ENCODE data around the gene ZDHHC3.
A peak's percentile ranks its signal among the peaks of the same experiment; 100 is the strongest.

ZDHHC3 gene

GRCh38 chr3:44976002-44976815 lies at the start of gene ZDHHC3, which contains the start of gene EXOSC7:
ZDHHC3 (minus strand) TSS chr3:44976174; CDS start chr3:44959436, 16,738 bp downstream.
EXOSC7 (plus strand) TSS chr3:44976244; CDS start chr3:44976278, 34 bp downstream.
- ATAC-seq (peak; percentile 88), DNase-seq (peak; percentile 89)

GRCh38 chr3:45024542-45025255 lies 48.7 kb upstream of the ZDHHC3 start:
- DNase-seq (no peak), ATAC-seq (no peak)

- ATAC-seq (no peak), DNase-seq (no peak)
Measured at GRCh38 chr3:45023675-45024074, 47.7 kb upstream of the ZDHHC3 start.

GRCh38 chr3:45021524-45022297 lies 45.7 kb upstream of the ZDHHC3 start:
- no peak for ATAC-seq

GRCh38 chr3:45020534-45020933 lies 44.6 kb upstream of the ZDHHC3 start:
- ATAC-seq (no peak), DNase-seq (no peak)

More at GRCh38 chr3:45021524-45022297, 45.7 kb upstream of the ZDHHC3 start:
- DNase-seq, result no peak

GRCh38 chr3:45017821-45018220 lies 41.8 kb upstream of the ZDHHC3 start:
- no peak for ATAC-seq
- no peak for DNase-seq

- no peak for ATAC-seq
- DNase-seq, result no peak
Measured at GRCh38 chr3:45016916-45017315, 40.9 kb upstream of the ZDHHC3 start.

- ATAC-seq, result no peak
- no peak for DNase-seq
Measured at GRCh38 chr3:45012577-45012976, 36.6 kb upstream of the ZDHHC3 start.

GRCh38 chr3:45011756-45012508 lies 36.0 kb upstream of the ZDHHC3 start:
- no peak for ATAC-seq

GRCh38 chr3:45010811-45011333 lies 34.9 kb upstream of the ZDHHC3 start:
- no peak for DNase-seq
- no peak for ATAC-seq

More at GRCh38 chr3:45011756-45012508, 36.0 kb upstream of the ZDHHC3 start:
- no peak for DNase-seq

- ATAC-seq, result no peak
- DNase-seq, result no peak
Measured at GRCh38 chr3:45009868-45010267, 33.9 kb upstream of the ZDHHC3 start.

GRCh38 chr3:45008117-45008516 lies 32.1 kb upstream of the ZDHHC3 start:
- DNase-seq (no peak), ATAC-seq (no peak)

GRCh38 chr3:45007091-45007490 lies 31.1 kb upstream of the ZDHHC3 start:
- DNase-seq, result no peak
- ATAC-seq, result no peak

- ATAC-seq, result no peak
- DNase-seq, result no peak
Measured at GRCh38 chr3:45003859-45004258, 27.9 kb upstream of the ZDHHC3 start.

GRCh38 chr3:45003406-45003805 lies 27.4 kb upstream of the ZDHHC3 start:
- DNase-seq (no peak), ATAC-seq (no peak)

- ATAC-seq (no peak), DNase-seq (no peak)
Measured at GRCh38 chr3:45002720-45003119, 26.7 kb upstream of the ZDHHC3 start.

GRCh38 chr3:45002139-45002660 lies 26.2 kb upstream of the ZDHHC3 start:
- ATAC-seq, result no peak
- DNase-seq, result no peak

GRCh38 chr3:45001738-45002137 lies 25.8 kb upstream of the ZDHHC3 start:
- DNase-seq (no peak), ATAC-seq (no peak)

- no peak for DNase-seq
- ATAC-seq, result no peak
Measured at GRCh38 chr3:45000823-45001222, 24.8 kb upstream of the ZDHHC3 start.

GRCh38 chr3:44999782-45000181 lies 23.8 kb upstream of the ZDHHC3 start:
- DNase-seq (no peak), ATAC-seq (no peak)

GRCh38 chr3:44996556-44996969 lies 20.6 kb upstream of the ZDHHC3 start:
- ATAC-seq (peak; percentile 82), DNase-seq (no peak)
